Stimulated activated CD8-positive, alpha-beta memory T cell treated with anti-CD3 and anti-CD28 coated beads, Interleukin-4, amount 100 ng/mL, for 24 hours (primary cell): ENCODE measurements around the gene SCYL3.
"Not testable (repeated sequence)": the region's sequence is repeated elsewhere in the genome, so short reads cannot be mapped to it uniquely, and the experiment has no call there.

Experiments used
- DNase-seq: peaks from one replicate; pipeline ENCODE4 v3.0.0-alpha.2; 2020; ENCODE audit warnings: low read depth

SCYL3 gene

GRCh38 chr1:169899519-169900217 lies 6.0 kb upstream of the SCYL3 start:
- DNase-seq: no peak

DNA sequence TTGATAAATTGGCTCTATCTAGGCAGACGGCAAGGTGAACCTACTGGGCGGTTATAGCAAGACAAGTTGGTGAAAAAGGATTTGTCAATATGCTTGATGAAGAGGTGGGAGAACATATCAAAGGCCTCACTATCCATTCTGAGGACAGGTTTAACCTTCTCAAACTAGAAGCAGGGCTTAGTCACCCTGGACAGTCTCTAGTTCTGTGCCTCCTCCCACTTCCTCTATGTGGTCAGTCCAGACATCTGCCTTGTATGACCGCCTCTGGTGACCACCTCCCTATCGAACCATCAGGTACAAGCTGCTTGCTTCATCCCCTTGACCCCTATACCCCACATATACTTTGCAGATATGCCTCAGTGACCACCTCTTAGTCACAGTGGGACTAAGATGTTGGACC lies 2.3 kb upstream of the SCYL3 start:
- no peak for DNase-seq

GRCh38 chr1:169894424-169895145 lies 889 bp upstream of the SCYL3 start:
- no peak for DNase-seq

- DNase-seq: peak; percentile 4
These were observed 610 bp downstream of the SCYL3 start for GRCh38 chr1:169892927-169893644.

DNA sequence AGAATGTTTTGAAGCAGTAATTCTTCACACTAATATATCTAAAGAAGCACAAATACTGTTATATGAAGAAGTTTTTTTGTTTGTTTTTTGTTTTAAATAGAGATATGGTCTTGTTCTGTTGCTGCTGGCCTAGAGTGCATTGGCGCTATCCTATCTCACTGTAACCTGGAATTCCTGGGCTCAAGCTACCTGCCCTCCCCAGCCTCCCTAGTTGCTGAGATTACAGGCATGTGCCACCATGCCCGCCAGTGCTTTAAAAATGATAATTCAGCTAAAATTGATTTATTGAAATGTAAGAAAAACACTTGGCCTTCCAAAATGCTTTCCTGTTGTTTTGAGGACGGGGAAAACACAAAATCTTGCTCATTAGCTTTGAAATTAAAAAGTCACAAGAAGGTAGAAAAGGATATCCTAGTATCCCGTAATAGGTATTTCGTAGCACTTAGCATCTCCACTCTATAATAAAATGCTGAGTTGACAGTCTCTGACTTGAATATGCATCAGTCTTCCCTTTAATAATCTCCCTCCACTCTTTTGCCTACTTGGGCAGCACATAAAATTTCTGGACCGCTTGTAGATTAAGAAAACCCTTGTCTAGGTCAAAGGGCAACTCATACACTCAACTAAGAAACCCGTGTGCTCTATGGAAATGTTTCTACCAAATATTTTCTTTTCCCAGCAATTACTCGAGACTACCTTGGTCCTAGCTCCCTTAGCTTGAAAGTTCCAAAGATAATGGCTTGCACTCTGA lies 1.3 kb downstream of the SCYL3 start:
- DNase-seq: no peak

- DNase-seq: no peak
These were observed 2.2 kb downstream of the SCYL3 start for GRCh38 chr1:169891539-169891885.

DNA sequence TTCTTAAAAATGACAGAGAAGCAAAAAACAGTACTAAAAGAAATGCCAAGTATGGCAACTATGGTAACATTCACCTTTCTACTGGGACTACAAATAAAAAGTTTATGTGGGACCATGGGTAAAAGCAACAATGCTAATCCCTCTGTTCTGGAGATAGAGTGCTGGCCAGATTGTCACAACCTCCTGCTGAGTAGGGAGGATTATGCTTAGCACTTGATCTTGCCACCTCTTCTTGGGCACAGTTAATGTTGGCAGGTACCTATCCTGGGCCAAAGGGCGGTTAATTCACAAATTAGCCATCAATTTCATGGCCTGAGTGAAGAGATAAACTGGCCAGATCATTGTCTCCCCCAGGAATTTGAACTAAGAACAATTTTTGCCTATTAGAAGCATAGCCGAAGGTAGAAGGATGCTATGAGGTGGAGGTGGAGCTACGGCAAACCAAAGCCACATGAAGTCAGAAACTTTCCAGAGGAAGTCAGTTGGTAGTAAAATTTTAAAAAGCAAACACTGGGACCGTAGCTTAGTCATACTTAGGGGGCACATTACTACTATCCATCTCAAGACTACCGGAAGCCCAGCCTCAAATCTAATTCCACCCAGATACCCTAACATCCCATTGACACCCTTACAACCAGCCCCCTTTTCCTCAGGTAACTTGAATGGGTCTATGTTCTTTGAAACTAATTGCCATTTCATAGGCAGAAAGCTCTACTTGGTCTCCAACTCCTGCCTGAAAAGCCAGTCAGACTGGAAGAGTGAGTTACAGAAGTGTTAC lies 2.7 kb downstream of the SCYL3 start:
- no peak for DNase-seq

DNA sequence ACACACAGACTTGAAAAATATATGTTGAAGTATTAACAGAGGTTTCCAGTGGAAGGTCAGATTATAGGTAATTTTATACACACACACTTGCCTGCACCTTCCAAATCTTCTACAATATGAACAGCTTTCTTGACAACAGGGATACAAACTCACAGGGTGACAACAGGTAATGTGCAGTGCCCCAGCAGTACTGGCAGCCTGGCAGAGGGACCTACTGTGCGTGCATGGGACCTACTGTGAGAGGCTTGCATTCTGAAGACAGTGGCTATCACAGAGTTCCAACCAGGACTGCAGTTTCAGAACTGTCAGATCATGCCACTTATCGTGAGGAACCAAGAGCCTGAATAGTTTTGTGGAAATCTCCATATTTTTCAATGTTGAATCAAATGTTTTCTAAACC lies 3.8 kb downstream of the SCYL3 start:
- no peak for DNase-seq

DNA sequence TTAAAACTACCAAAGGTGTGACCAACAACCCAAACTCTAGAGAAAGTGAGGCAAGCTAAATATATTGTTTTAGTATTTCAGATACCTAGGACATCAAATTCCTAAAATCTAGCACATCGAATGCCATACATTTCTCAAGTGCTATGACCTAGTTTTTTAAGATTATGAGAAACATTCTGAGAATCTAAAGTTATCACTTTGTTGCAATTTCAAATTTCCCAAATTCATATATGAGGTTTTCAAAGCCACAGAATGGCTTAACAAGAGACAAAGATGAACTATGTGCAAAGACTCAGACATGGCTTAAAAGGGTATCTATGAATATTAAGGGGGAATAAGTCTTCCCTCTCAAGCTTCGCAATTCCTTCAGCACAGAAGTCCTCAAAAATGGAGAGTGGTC lies 6.8 kb downstream of the SCYL3 start:
- no peak for DNase-seq

DNA sequence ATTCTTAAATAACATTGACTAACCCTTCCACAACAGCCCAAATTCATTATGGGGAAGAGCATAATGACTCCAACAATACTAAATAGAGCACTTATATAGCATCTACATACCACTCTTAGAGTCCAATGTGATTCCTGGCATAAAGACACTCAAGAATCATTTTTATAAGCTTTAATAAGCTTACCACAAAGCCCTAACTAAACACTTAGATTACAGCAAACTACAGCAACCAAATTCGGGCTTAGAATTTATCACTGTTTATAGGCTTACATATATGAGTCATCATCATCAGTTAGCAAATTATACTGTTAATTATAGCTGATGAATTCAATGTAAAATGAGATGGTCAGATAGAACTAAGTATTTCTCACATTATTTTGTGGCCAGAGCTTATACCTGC lies 7.3 kb downstream of the SCYL3 start:
- no peak for DNase-seq

DNA sequence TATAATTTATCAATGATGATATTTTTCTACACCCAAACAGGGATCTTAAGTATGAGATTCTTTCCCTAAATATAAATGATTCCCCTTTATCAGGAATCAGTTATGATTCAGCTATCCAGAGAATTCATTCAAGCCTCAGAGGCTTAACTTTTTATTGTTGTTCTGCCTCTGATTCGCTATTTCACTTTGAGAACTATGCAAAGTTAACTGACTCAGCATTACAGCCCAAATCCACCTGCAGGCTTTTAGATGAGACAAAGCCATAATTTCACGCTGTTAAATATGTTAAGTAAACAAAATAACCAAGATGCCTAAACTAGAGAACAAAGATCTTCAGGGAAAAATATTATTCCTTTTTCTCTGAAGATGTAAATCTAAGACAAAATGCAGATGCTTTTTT lies 8.5 kb downstream of the SCYL3 start:
- DNase-seq: no peak

DNA sequence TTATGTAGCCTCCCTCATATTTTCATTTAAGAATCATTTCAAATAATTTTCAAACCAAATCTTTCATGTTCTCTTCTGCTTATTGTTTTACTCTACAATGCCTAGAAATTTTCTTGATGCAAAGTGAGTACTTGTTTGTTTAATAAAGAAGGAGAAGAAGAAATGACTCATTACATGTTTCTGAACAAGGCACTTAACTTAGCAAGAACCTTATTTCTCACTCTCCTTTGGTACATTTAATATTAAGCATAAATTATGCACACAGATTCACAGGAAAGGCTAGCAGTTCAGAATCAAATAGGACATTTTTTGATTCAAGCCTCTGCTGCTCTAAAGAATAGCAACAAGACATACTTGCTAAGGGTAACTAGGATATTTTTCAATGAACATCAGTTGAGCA lies 9.1 kb downstream of the SCYL3 start:
- no peak for DNase-seq

DNA sequence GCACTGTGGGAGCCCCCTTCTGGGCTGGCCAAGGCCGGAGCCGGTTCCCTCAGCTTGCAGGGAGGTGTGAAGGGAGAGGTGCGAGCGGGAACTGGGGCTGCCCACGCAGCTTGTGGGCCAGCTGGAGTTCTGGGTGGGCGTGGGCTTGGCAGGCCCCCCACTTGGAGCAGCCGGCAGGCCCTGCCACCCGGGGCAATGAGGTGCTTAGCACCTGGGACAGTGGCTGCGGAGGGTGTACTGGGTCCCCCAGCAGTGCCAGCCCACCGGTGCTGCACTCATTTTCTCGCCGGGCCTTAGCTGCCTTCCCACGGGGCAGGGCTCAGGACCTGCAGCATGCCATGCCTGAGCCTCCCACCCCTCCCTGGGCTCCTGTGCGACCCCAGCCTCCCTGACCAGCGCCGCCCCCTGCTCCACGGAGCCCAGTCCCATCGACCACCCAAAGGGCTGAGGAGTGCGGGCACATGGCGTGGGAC lies 11.6 kb downstream of the SCYL3 start:
- no peak for DNase-seq

- no peak for DNase-seq
These were observed 14.5 kb downstream of the SCYL3 start for GRCh38 chr1:169879034-169879840.

- no peak for DNase-seq
These were observed 15.2 kb downstream of the SCYL3 start for GRCh38 chr1:169878498-169878897.

DNA sequence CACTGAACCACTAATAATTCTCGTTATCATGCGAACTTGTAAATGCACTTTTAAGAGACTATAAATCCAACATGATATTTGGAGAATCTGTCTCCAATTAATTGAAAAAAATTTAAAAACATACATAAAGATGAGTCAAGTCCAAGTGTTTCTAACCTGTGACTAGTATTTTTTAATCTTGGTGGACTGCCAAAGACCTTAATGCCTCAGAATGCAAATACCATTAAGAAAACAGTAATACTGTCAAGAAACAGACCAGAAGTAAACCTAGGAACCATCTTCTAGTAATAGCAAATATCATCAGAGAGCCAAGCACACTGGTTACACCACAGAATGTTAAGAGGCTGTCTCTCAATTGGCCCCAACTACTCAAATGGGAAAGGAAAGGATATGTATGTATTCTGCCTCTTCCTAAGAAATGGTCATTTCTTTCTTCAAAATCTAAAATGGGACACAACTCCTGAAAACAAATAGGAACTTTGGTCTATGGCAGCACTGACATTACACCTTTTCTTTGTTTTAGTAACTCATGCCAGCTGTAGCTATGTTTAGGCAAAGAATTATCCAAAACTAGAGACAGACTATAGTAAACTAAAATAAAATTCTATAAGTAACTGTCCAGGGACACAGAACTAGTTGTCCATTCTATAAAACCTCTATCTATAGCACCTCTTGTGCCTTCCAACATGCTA lies 15.8 kb downstream of the SCYL3 start:
- DNase-seq: no peak

- DNase-seq: no peak
These were observed 19.5 kb downstream of the SCYL3 start for GRCh38 chr1:169874229-169874628.

DNA sequence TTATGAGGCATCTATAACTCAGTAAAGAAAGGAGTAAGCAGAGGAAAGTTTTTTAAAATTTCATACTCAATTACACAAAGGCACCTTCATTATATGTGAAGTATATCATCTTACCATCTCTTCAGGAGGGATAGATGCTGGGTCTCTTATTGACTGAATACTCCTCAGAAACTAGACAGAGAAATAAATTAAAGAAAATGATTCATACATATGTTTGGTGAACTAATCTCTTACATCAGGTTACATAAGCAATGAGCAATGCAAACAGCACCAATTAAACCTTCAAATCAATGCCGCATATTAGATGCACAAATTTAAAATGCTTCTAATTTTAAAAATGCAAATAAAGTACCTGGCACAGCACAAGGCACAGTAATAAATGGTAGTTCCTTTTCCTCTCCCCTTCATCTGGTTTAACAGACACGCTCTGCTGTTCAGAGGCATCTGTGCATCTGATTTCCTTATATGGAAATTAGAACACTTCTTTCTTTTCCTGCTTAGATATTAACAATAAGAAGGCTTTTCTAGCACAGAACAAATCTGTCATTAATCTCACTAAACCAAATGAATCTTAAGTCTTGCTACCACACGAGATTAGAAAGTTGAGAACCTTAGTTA lies 20.0 kb downstream of the SCYL3 start:
- no peak for DNase-seq

GRCh38 chr1:169872906-169873305 lies 20.8 kb downstream of the SCYL3 start:
- no peak for DNase-seq

DNA sequence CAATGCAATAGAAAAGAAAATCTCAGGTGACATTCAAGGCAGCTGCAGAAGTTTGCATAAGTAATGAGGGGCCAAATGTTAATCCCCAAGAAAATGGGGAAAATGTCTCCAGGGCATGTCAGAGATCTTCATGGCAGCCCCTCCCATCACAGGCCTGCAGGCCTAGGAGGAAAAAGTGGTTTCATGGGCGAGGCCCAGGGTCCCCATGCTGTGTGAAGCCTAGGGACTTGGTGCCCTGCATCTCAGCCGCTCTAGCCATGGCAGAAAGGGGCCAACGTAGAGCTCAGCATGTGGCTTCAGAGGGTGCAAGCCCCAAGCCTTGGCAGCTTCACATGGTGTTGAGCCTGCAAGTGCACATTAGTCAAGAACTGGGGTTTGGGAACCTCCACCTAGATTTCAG lies 21.7 kb downstream of the SCYL3 start:
- DNase-seq: not testable (repeated sequence)
